ENCODE measurements around the gene COL5A1.

GRCh38 chr9:134701581-134702259 is 60.1 kb downstream of the COL5A1 start:
- TF ChIP-seq, protein P1, sequence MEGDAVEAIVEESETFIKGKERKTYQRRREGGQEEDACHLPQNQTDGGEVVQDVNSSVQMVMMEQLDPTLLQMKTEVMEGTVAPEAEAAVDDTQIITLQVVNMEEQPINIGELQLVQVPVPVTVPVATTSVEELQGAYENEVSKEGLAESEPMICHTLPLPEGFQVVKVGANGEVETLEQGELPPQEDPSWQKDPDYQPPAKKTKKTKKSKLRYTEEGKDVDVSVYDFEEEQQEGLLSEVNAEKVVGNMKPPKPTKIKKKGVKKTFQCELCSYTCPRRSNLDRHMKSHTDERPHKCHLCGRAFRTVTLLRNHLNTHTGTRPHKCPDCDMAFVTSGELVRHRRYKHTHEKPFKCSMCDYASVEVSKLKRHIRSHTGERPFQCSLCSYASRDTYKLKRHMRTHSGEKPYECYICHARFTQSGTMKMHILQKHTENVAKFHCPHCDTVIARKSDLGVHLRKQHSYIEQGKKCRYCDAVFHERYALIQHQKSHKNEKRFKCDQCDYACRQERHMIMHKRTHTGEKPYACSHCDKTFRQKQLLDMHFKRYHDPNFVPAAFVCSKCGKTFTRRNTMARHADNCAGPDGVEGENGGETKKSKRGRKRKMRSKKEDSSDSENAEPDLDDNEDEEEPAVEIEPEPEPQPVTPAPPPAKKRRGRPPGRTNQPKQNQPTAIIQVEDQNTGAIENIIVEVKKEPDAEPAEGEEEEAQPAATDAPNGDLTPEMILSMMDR (IDR thresholded peaks at IDR 0.05): no peak
- TF ChIP-seq POLR2A (IDR thresholded peaks at IDR 0.05): no peak
- TF ChIP-seq EP300 (IDR thresholded peaks at IDR 0.05; ENCODE audit: low read depth): no peak
- TF ChIP-seq POLR2AphosphoS5 (IDR thresholded peaks at IDR 0.05): no peak
